ENCODE results near the gene ABO.
"Not testable (repeated sequence)": the region's sequence is repeated elsewhere in the genome, so short reads cannot be mapped to it uniquely, and the experiment has no call there.

Gene ABO

GRCh38 chr9:133275105-133276000, at the start of gene ABO:
ABO (minus strand) TSS chr9:133275201.
- no peak for DNase-seq (ENCODE audit: low spot score)

GRCh38 chr9:133323991-133324703, 49.1 kb upstream of the ABO start:
- no peak for DNase-seq (ENCODE audit: low spot score)

- DNase-seq (ENCODE audit: low spot score) = no peak
These were observed 48.2 kb upstream of the ABO start for GRCh38 chr9:133323211-133323610.

- DNase-seq (ENCODE audit: low spot score) = no peak
These were observed 47.7 kb upstream of the ABO start for GRCh38 chr9:133322701-133323100.

- no peak for DNase-seq (ENCODE audit: low spot score)
These were observed 46.5 kb upstream of the ABO start for GRCh38 chr9:133321411-133321935.

- DNase-seq (ENCODE audit: low spot score) = no peak
These were observed 45.5 kb upstream of the ABO start for GRCh38 chr9:133320421-133320881.

- not testable (repeated sequence) for DNase-seq (ENCODE audit: low spot score)
These were observed 42.5 kb upstream of the ABO start for GRCh38 chr9:133317551-133317950.

GRCh38 chr9:133315997-133316396, 41.0 kb upstream of the ABO start:
- no peak for DNase-seq (ENCODE audit: low spot score)

- DNase-seq (ENCODE audit: low spot score) = no peak
These were observed 34.6 kb upstream of the ABO start for GRCh38 chr9:133309608-133310007.

- no peak for DNase-seq (ENCODE audit: low spot score)
These were observed 32.3 kb upstream of the ABO start for GRCh38 chr9:133307301-133307700.

- DNase-seq (ENCODE audit: low spot score) = no peak
These were observed 31.5 kb upstream of the ABO start for GRCh38 chr9:133306242-133307204.

- no peak for DNase-seq (ENCODE audit: low spot score)
These were observed 30.7 kb upstream of the ABO start for GRCh38 chr9:133305731-133306130.

- DNase-seq (ENCODE audit: low spot score) = no peak
These were observed 29.7 kb upstream of the ABO start for GRCh38 chr9:133304477-133305377.

- no peak for DNase-seq (ENCODE audit: low spot score)
These were observed 29.1 kb upstream of the ABO start for GRCh38 chr9:133304158-133304470.

- DNase-seq (ENCODE audit: low spot score) = no peak
These were observed 28.5 kb upstream of the ABO start for GRCh38 chr9:133303266-133304157.

- no peak for DNase-seq (ENCODE audit: low spot score)
These were observed 26.5 kb upstream of the ABO start for GRCh38 chr9:133301253-133302230.

GRCh38 chr9:133299996-133300395, 25.0 kb upstream of the ABO start:
- not testable (repeated sequence) for DNase-seq (ENCODE audit: low spot score)

GRCh38 chr9:133294257-133294656, 19.3 kb upstream of the ABO start:
- DNase-seq (ENCODE audit: low spot score) = no peak
